ENCODE data around the gene KLF12. TPM values are rescaled to one million over a fixed set of nuclear protein-coding genes. Genes with fewer than 3 reads are reported as not detected.

The KLF12 gene
- total RNA-seq, 1 experiment from 2014 or later = 8.5 TPM

GRCh38 chr13:74169676-74170075 lies 35.5 kb upstream of the KLF12 start (continued):
- TF ChIP-seq ZBTB43 (CRISPR knock-in tag; IDR thresholded peaks at IDR 0.05) = no peak

- no peak for ATAC-seq
- CTCF ChIA-PET = no interaction called here
Measured at GRCh38 chr13:74168263-74168675, 34.1 kb upstream of the KLF12 start.

More at GRCh38 chr13:74168263-74168675, 34.1 kb upstream of the KLF12 start:
- peak; percentile 74 for TF ChIP-seq PRDM15 (CRISPR knock-in tag; IDR thresholded peaks at IDR 0.05)
- no peak for TF ChIP-seq CBFB (CRISPR knock-in tag; IDR thresholded peaks at IDR 0.05; ENCODE audit: low read depth)
- no peak for TF ChIP-seq ARID4B (CRISPR knock-in tag; IDR thresholded peaks at IDR 0.05; ENCODE audit: borderline replicate concordance)
- TF ChIP-seq CREB1 (CRISPR knock-in tag; IDR thresholded peaks at IDR 0.05) = no peak
- TF ChIP-seq ZNF263 (CRISPR knock-in tag; IDR thresholded peaks at IDR 0.05; ENCODE audit: low read depth) = no peak
- no peak for TF ChIP-seq KAT7 (CRISPR knock-in tag; IDR thresholded peaks at IDR 0.05; ENCODE audit: borderline replicate concordance)
- TF ChIP-seq IRF2 (CRISPR knock-in tag; IDR thresholded peaks at IDR 0.05; ENCODE audit: borderline replicate concordance, low read depth) = no peak
- no peak for TF ChIP-seq NFATC4 (CRISPR knock-in tag; IDR thresholded peaks at IDR 0.05)
- DNase-seq (ENCODE audit: low spot score) = no peak
- no peaks in the 10 kb centered on the region for H3K9me3 Mint-ChIP-seq
- H3K4me1 Mint-ChIP-seq = no peaks in the 10 kb centered on the region
- POLR2A ChIA-PET = no interaction called here
- no peak overlapping the region for H3K4me3 Mint-ChIP-seq
- no peaks in the 10 kb centered on the region for H3K36me3 Mint-ChIP-seq
- H3K27me3 Mint-ChIP-seq (ENCODE audit: low read depth) = no peaks in the 10 kb centered on the region
- H3K27ac Mint-ChIP-seq = no peak overlapping the region

Measured in WTC11 (cell line).